ENCODE results near the gene TGFB1.
"Not testable (repeated sequence)": the region's sequence is repeated elsewhere in the genome, so short reads cannot be mapped to it uniquely, and the experiment has no call there.

TGFB1 gene

DNA sequence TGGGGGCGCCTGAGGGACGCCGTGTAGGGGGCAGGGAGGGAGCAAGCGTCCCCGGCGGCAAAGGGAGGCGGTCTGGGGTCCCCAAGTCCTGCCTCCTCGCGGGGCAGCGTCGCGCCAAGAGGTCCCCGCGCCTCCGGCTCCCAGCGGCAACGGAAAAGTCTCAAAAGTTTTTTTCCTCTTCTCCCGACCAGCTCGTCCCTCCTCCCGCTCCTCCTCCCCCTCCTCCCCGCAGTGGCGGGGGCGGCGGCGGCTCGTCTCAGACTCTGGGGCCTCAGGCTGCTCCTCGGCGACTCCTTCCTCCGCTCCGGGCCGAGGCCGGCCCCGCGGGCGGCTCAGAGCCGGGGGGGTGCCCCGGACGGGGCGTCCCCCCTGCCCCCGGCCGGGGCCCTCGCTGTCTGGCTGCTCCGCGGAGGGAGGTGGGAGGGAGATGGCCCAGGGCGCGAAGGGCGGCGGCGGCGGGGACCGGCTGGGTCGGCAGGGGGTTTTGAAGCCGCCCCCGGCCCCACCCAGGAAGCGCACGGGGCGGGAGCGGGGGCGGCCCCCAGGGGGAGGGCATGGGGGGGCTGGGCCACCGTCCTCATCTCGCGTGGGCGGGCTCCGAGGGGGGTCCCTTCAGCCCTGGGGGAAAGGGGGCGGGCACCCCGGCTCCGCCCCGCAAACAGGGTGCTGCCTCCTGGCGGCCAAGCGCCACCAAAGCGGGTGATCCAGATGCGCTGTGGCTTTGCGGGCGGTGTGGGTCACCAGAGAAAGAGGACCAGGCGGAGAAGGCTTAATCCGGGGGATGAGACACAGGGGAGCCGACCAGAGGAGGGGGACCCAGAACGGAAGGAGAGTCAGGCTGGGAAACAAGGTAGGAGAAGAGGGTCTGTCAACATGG is at the start of gene TGFB1:
TGFB1 (minus strand) TSS at position 457 of the 877 bp plus-strand sequence. CDS start 878 bp downstream, outside the sequence.
- peak; percentile 89 for DNase-seq

DNA sequence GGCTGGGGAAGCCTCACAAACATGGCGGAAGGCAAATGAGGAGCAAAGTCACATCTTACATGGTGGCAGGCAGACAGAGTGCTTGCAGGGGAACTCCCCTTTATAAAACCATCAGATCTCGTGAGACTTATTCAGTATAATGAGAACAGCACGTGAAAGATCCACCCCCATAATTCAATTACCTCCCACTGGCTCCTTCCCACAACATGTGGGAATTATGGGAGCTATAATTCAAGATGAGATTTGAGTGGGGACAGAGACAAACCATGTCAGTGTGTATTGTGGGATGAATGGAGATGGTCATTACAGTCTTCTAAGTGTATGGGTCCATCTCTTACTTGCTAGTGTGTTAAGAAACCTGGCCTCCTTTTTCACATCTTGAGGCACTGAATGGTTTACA is 48.3 kb upstream of the TGFB1 start:
- DNase-seq, result no peak

DNA sequence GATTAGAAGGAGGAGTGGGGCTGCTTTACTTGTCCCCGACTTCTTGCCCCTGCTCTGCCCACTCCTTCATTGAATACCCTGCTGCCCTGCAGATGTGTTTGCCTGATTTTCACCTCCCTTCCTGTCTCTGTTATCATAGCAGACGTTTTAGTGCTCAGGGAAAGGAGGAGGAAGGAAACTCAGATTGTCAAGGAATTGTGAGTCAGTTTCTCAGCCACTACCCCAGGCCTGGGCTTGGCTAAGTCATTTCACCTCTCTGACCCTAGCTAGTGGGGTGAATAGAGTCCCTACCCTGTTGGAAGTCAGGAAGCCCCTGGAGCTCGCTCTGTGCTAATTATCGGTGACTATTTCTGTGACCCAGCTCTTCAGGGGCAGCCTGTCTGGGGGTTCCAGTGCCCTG is 47.8 kb upstream of the TGFB1 start:
- DNase-seq, result no peak

DNA sequence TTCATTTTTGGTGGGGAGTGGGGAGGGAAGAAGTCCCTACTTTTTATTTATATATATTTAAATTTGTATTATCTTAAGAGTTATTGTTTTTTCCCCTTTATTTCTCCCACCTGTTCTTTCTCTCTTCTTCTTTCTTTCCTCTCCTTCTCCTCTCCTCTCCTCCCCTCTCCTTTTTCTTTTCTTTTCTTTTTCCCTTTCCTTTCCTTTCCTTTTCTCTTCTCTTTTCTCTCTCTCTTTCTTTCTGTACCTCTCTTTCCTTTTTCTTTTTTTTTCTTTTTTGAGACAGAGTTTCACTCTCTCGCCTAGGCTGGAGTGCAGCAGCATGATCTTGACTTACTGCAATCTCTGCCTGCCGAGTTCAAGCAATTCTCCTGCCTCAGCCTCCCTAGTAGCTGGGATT is 45.8 kb upstream of the TGFB1 start:
- no peak for DNase-seq

DNA sequence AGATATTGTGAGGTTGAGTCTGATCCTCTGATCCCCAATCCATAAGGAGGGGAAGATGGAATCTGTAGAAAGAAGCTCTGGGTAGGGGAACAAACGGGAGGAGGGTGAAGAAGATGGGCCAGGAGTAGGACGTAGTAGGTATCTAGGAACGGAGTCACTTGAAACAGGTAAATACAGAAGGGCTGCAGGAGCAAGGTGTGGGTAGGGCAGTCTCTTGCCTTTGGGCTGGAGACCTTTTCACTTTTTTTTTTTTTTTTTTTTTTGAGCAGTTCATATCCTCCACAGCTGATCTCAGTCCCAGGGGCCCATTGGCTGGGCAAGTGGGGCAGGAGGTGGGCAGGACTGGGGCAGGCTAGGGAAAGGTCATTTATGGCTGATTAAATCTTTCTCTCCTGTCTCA is 45.4 kb upstream of the TGFB1 start:
- DNase-seq, result no peak

DNA sequence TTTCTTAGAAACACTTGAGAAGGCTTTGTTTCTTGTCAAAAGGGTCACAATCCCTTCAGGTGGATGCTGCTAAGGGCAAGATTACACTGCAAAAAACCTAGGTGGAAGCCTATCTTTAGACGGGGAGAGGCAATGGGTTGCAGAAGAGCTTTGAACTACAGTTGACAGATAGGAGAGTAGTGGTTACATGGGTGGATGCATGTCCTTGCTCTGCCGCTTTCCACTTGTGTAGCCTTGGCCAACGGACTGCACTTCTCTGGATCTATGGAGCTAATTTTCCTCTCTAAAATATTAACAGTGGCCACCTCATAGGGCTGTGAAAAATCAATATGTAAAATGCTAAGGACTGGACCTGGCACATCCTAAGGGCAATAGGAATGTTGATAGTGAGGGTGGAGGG is 44.9 kb upstream of the TGFB1 start:
- no peak for DNase-seq

DNA sequence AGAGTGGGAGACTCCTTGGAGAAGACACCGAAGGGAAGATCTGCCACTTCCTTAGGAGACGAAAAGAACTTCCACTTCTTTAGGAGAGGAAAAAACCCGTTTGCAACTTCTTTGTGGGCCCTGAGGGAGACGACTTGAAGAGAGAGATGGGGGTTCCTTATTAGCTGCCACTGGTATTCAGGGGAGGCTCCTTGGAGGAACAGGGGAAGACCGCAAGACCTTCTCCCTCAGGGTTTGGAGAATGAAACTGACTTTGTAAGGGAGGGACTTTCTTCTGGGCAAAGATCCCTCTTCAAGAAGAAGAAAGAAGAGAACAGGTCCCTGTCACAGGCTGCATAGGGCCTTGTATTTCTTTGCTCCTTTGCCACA is 44.3 kb upstream of the TGFB1 start:
- DNase-seq, result no peak

DNA sequence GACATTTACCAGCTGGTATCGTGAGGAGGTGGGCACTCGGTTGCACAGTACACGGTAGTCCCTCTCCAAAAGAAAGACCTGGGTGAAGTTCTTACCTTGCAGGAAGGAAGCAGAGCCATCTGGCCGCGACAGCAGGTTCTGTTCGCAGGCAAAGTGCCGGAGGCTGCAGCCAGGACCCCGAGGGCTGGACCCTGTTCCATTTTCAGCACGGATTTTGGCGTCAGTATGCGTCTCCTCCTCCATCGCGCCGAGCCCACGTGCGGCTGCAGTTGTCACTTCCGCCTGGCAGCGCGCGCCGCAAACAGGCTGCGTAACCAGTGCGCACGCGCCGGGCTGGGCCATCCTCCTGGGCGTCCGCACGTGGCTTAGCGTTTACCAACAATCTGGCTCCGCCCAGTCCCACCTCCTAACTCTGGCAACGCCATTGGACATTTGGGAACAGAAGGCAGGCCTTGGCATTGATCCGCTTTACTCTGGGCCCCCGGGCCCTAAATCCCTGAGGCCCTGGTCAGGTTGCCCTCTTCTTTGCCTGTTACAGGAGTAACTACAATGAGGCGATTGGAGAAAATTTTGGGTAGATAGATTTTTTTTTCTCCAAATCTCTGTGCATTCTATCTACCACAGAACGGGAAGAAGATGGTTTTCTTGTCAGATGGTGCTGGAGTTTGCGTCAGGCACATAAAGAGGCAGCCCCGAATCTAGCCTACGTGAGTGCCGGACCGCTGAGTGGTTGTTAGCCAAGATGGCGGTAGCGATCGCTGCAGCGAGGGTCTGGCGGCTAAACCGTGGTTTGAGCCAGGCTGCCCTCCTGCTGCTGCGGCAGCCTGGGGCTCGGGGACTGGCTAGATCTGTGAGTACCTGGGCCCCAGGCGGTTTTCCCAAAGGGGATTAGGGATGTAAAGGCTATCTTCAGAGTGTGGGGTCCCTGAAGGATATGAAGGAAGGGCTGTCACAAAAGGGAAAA is 43.6 kb upstream of the TGFB1 start, which contains the start of the genes BCKDHA and EXOSC5:
BCKDHA (plus strand) TSS at position 733 of the 964 bp plus-strand sequence; CDS start at position 743, 10 bp downstream.
EXOSC5 (minus strand) TSS at position 274 of the 964 bp plus-strand sequence; CDS start at position 243, 31 bp downstream.
- DNase-seq, result peak; percentile 98

DNA sequence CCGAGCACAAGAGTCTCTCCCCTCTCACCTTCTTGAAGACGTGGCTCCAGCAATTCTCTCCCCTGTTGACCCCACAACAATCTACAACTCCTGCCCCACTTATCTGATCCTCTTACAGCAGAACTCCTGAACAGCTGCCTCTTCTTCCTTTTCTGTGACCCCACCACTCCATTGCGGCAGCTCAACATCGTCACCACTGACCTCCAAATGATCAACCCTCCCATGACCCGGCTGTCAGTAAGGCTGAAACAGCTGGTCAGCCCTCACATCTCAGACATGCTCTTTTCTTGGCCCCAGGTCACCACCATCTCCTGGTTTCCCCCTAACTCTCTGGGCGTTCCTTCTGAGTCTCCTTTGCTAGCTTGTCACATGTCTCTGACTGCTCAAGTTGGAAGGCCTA is 41.6 kb upstream of the TGFB1 start:
- DNase-seq, result no peak

DNA sequence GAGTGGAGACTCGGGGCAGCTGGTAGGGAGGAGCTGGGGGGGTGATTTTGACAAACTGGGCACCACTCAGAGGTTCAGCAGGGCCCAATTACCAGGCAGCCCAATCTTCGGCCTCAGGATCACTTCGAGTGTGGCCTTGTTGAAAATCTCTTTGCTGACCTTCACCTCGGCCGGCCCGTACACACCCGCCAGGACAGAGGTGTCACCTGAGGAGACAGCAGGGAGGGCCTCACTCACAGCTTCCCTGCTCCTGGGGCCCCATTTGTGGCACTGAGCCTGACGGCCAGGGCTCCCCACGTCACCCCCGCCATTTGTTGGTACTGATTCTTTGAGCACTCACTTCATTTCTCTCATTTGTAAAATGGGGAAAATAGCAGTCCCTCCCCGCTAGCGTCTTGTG is 39.1 kb upstream of the TGFB1 start:
- no peak for DNase-seq

DNA sequence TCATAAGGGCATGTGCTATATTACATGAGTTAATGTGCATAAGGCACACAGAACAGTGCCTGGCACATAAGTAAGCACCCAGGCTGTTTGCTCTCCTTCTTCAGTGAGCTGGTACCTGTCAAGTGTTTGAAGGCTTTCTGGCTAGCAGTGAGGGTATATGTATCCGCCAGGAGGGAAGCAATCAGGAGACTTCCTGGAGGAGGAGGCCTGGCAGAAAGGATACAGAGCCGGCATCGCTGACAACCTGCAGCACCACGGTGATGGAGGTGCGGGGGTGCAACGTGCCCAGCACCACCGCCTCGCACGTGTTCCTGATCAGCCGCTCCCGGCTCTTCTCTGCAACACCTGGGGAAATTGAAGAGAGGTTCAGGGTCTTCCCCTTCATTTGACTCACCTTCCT is 37.9 kb upstream of the TGFB1 start:
- no peak for DNase-seq

DNA sequence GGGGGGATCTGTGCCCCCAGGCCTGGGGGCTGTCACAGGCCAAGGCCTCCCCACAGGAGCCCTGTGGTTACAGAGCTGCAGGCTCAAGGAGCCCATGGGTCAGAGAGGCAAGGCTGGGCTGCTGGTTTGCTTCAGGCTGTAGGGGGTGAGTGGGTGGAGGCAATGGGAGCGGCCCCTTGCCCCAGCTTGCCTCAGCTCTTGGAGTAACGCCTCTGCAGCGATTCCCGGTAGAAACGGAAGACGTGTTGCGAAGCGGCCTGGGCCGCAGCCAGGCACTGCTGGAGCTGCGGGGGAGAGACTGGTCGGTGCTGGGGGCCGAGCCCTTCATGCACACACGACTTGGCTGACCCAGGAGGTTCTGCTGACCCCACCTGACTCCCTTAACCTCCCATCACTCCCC is 32.7 kb upstream of the TGFB1 start:
- no peak for DNase-seq

DNA sequence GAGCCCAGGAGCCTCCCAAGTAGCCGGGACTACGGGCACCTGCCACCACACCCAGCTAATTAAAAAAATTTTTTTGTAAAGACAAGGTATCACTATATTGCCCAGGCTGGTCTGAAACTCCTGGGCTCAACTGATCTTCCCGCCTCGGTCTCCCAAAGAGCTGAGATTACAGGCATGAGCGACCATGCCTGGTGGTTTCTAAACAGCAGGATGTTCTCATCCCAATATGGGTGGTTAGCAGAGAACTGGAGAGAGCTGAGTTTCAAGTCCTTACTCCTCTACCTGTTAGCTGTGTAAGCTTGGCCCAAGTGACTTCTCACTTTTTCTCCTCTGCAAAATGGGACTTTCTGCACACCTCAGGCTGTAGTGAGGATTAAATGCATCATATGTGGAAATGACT is 30.6 kb upstream of the TGFB1 start:
- no peak for DNase-seq

DNA sequence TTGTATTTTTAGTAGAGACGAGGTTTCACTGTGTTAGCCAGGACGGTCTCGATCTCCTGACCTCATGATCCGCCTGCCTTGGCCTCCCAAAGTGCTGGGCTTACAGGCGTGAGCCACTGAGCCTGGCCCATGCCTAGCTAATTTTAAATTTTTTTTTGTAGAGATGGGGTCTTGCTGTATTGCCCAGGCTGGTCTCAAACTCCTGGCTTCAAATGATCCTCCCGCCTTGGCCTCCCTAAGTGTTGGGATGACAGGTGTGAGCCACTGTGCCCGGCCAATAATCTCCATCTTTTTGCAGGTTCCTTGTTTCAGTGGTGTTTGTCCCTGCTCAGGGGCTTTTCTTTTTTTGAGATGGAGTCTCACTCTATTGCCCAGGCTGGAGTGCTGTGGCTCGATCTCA is 27.8 kb upstream of the TGFB1 start:
- not testable (repeated sequence) for DNase-seq

DNA sequence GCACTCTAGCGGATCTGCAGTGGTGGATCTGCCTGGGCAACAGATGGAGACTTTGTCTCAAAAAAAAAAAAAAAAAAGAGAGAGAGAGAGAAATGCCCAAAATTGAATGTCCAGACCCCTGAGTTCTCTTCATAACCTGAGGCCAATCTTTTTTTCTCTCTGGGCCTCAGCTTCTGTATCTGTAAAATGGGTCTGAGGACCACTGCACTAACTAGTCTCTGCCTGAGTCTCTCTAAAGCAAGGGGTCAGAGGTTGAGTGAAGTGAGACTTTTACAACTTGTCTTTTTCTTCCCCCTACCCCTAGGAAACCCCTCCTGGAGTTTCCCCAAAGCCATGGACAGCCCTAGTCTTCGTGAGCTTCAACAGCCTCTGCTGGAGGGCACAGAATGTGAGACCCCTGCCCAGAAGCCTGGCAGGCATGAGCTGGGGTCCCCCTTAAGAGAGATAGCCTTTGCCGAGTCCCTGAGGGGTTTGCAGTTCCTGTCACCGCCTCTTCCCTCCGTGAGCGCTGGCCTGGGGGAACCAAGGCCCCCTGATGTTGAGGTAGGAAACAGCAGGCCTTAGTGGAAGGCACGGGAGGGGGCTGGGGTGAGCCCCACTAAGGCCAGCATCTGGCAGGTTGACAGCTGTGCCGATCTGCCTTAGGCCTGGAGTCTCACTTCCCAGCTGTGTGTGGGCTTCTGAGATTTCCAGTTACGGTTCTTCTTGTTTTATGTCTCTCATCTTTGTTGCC is 24.4 kb upstream of the TGFB1 start:
- no peak for DNase-seq

DNA sequence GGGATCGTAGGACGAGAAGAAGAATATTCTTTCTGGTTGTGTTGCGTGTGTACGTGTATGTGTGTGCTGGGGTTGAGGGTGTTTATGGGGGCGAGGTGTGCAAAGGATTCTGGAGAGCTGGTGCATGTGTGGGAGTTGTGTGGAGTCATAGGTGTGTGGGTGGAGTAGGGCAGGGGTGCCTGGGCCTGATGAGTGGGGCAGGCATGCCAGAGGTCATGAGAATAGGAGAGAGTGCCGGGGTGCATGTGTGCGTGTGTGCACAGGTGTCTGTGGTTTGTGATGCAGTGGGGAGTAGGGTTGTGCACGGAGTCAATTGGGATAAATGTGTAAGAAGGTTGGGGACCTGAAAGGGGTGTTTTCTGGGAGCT is 23.3 kb upstream of the TGFB1 start:
- no peak for DNase-seq

DNA sequence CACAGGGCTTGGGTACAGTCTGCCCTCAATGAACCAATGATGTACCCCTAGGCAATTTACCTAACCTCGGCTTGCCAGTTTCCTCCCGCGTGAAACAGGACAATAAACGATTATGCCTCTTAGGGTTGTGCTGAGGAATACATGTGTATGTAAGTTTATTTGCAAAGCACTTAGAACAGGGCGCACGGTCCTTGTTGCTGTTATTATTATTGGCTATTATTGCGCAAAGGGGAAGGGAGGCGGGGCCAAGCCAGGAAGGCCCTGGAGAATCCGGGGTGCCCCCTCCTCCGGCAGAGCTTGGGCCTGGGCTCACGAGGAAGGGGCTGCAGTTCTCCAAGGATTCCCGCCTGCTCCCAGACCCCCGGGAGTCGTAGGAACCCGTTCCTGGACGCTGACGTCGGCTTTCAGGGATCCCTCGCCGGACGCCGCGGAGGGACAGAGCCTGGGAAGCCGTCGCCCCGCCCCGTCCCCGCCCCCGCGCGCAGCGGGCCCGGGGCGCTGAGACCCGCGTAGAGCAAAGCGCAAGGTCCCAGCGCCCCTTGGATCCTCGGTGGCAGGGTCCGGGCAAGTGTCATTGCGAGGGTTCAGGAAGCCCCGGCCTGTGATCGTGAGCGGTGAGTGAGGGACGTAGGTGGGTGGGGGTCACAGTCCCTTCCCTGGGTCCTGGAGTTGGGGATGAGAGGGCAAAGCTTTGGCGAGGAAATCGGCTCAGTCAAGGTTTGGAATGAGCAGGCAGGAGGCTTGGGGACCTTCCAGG is 22.7 kb upstream of the TGFB1 start, which contains the start of gene TMEM91:
TMEM91 (plus strand) TSS at position 293 of the 757 bp plus-strand sequence. CDS start 1,777 bp downstream, outside the sequence.
- DNase-seq, result peak; percentile 35

DNA sequence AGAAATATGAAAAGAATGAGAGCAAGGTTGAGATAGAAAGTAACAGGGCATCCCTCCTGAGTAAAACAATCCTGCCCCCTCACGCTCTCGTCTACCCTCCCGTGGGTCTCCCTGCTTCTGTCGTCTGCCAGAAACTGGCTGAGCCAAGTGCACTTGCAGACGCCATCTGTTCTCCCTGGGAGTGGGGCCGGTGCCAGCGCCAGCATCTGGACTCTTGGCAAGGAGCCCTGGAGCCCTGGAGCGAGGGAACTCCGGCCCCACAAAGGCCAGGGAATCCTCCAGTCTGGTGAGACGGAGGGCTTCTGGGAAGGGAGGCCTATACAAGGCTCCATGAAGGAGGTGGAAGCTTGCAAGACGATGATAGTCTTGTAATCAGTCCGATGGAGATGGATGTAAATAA is 20.3 kb upstream of the TGFB1 start:
- no peak for DNase-seq

DNA sequence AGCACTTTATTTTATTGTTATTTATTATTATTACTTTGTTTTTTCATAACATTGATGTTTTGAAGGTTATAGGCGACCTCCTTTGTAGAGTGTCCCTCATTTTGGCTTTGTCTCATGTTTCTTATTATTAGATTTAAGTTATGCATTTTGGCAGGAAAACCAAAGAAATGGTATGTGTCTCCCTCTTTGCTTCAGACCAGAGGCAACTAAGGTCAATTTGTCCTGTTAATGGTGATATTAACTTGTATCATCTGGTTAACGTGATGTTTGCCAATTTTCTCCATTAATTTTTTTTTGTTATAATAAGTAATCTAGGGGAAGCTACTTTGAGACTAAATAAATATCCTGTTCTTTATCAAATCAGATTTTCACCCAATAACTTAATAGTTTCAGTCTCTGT is 18.8 kb upstream of the TGFB1 start:
- DNase-seq, result no peak

DNA sequence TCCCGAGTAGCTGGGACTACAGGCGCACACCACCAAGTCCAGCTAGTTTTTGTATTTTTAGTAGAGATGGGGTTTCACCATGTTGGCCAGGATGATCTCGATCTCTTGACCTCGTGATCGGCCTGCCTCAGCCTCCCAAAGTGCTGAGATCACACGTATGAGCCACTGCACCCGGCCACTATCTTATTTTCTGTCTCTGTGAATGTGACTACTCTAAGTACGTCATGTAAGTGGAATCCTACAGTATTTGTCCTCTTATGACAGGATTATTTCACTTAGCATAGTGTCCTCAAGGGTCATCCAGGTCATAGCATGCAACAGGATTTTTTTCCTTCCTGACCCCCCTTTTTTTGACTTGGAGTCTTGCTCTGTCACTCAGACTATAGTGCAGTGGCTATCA is 17.8 kb upstream of the TGFB1 start:
- DNase-seq, result no peak

DNA sequence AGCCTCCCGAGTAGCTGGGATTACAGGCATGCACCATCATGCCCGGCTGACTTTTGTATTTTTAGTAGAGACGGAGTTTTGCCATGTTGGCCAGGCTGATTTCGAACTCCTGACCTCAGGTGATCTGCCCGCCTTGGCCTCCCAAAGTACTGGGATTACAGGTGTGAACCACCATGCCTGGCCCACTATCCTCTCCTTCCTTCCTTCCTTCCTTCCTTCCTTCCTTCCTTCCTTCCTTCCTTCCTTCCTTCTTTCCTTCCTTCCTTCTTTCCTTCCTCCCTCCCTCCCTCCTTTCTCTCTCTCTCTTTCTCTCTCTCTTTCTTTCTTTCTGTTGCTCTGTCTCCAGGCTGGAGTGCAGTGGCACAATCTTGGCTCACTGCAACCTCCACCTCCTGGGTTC is 17.4 kb upstream of the TGFB1 start:
- DNase-seq, result not testable (repeated sequence)

DNA sequence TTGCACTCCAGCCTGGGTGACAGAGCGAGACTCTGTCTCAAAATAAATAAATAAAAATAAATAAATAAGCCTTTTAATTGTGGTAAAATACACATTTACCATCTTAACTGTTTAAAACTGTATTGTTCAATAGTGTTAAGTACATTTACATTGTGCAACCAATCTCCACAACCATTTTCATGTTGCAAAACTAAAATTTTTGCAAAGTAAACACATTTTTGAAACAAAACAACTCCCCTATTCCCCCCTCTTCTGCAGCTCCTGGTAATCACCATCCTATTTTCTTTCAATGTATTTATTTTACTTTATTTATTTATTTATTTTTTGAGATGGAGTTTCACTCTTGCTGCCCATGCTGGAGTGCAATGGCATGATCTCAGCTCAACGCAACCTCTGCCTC is 16.0 kb upstream of the TGFB1 start:
- DNase-seq, result no peak

All from activated CD4-positive, CD25-positive, alpha-beta regulatory T cell treated with anti-CD3 and anti-CD28 coated beads, Interleukin-2, amount 50 U/mL, for 72 hours (primary cell).